A549 (cell line): ENCODE data around the gene CYP4A11.

Source experiments
- MAFK ChIP-seq: fragments of 450-650 bp; IDR thresholded peaks from 2 replicates; pipeline ENCODE4 v1.6.1; 2014; ENCODE audit not compliant: partially characterized antibody
- NFE2L2 ChIP-seq: fragments of 150-350 bp; conservative IDR thresholded peaks from 2 replicates; pipeline ENCODE4 v1.6.1; 2014; ENCODE audit warnings: low read length
- POLR2A ChIP-seq: IDR thresholded peaks from 2 replicates; pipeline ENCODE4 v1.6.1; 2012; ENCODE audit warnings: mild to moderate bottlenecking, low read length
- RAD21 ChIP-seq, 2 experiments: fragments of >200 bp in 1 of 2; sonication (Bioruptor Twin) in 1 of 2; formaldehyde crosslinking in 1 of 2; IDR thresholded peaks in 1 of 2; conservative IDR thresholded peaks in 1 of 2; 2 replicates in 1 of 2; 3 replicates in 1 of 2; pipeline ENCODE4 v1.6.1; 2012 to 2018; ENCODE audit warnings: inconsistent platforms in 1 of 2
- REST ChIP-seq: fragments of 200-600 bp; sonication (generic); IDR thresholded peaks from 2 replicates; pipeline ENCODE4 v1.6.1; 2016; ENCODE audit warnings: antibody characterized with exemption, mild to moderate bottlenecking, moderate library complexity
- TF ChIP-seq, protein P1 (sequence below): fragments of >200 bp; sonication (Bioruptor Twin); formaldehyde crosslinking; IDR thresholded peaks from 3 replicates; pipeline ENCODE4 v1.5.1; 2016

- TF ChIP-seq, protein P1, sequence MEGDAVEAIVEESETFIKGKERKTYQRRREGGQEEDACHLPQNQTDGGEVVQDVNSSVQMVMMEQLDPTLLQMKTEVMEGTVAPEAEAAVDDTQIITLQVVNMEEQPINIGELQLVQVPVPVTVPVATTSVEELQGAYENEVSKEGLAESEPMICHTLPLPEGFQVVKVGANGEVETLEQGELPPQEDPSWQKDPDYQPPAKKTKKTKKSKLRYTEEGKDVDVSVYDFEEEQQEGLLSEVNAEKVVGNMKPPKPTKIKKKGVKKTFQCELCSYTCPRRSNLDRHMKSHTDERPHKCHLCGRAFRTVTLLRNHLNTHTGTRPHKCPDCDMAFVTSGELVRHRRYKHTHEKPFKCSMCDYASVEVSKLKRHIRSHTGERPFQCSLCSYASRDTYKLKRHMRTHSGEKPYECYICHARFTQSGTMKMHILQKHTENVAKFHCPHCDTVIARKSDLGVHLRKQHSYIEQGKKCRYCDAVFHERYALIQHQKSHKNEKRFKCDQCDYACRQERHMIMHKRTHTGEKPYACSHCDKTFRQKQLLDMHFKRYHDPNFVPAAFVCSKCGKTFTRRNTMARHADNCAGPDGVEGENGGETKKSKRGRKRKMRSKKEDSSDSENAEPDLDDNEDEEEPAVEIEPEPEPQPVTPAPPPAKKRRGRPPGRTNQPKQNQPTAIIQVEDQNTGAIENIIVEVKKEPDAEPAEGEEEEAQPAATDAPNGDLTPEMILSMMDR = no peak
- TF ChIP-seq RAD21 (conservative IDR thresholded peaks at IDR 0.05 in 1 of 2, IDR thresholded peaks at IDR 0.05 in 1 of 2) = no peak
- TF ChIP-seq MAFK = no peak
- TF ChIP-seq NFE2L2 = no peak
- no peak for TF ChIP-seq POLR2A
- TF ChIP-seq REST = no peak
Measured at GRCh38 chr1:46936788-46937187, 4.5 kb downstream of the CYP4A11 start.
